Keratinocyte (primary cell): ENCODE measurements around the gene DNM2. TPM values are rescaled to one million over a fixed set of nuclear protein-coding genes. Genes with fewer than 3 reads are reported as not detected.

Experiments used
- DNase-seq: peaks from one replicate; pipeline ENCODE4 v3.0.0-alpha.2; 2011; ENCODE audit warnings: low read depth, missing footprints, low spot score
- FAIRE-seq: peaks from 2 replicates; lab custom pipeline; 2011; peaks lifted over from hg19 to GRCh38; lab: Jason Lieb, UNC
- H2AFZ ChIP-seq: 2 replicates; pipeline ENCODE4 v1.6.0; 2012; ENCODE audit warnings: low read length, control low read depth, inconsistent platforms; ENCODE audit not compliant: control insufficient read depth
- H3K27ac ChIP-seq: 2 replicates; pipeline ENCODE4 v1.5.1; 2011; ENCODE audit warnings: low read length; ENCODE audit not compliant: control insufficient read depth, insufficient read depth
- H3K27me3 ChIP-seq: 3 replicates; pipeline ENCODE4 v1.6.0; 2011; ENCODE audit warnings: low read length; ENCODE audit not compliant: control insufficient read depth, insufficient read depth; ENCODE audit errors: extremely low read depth
- H3K36me3 ChIP-seq, 2 experiments: 2 replicates in 1 of 2; 3 replicates in 1 of 2; pipeline ENCODE4 v1.5.1; 2011; ENCODE audit warnings: low read length in 2 of 2, mild to moderate bottlenecking in 1 of 2; ENCODE audit not compliant: control insufficient read depth in 2 of 2, insufficient read depth in 2 of 2; ENCODE audit errors: extremely low read depth in 1 of 2
- H3K4me1 ChIP-seq: 3 replicates; pipeline ENCODE4 v1.5.1; 2011; ENCODE audit warnings: low read length; ENCODE audit not compliant: control insufficient read depth, insufficient read depth; ENCODE audit errors: extremely low read depth
- H3K4me2 ChIP-seq: 3 replicates; pipeline ENCODE4 v1.6.0; 2011; ENCODE audit warnings: low read depth, low read length; ENCODE audit not compliant: control insufficient read depth, insufficient read depth; ENCODE audit errors: extremely low read depth
- H3K4me3 ChIP-seq, 3 experiments: fragments of 200-600 bp in 1 of 3; sonication (generic) in 1 of 3; 2 replicates in 2 of 3; 3 replicates in 1 of 3; pipeline ENCODE4 v1.5.1; 2011 to 2016; ENCODE audit warnings: low read length in 3 of 3, mild to moderate bottlenecking in 3 of 3, control low read depth in 2 of 3, inconsistent platforms in 1 of 3, low read depth in 1 of 3, mixed read lengths in 1 of 3, mixed run types in 1 of 3, moderate library complexity in 1 of 3; ENCODE audit not compliant: control insufficient read depth in 2 of 3, insufficient read depth in 2 of 3; ENCODE audit errors: extremely low read depth in 1 of 3
- H3K79me2 ChIP-seq: 2 replicates; pipeline ENCODE4 v1.6.0; 2012; ENCODE audit warnings: low read length; ENCODE audit not compliant: control insufficient read depth, insufficient read depth
- H3K9ac ChIP-seq: 3 replicates; pipeline ENCODE4 v1.6.0; 2011; ENCODE audit warnings: low read length; ENCODE audit not compliant: control insufficient read depth, insufficient read depth; ENCODE audit errors: extremely low read depth
- H3K9me1 ChIP-seq: 3 replicates; pipeline ENCODE4 v1.6.0; 2011; ENCODE audit warnings: low read length; ENCODE audit not compliant: control insufficient read depth, insufficient read depth; ENCODE audit errors: extremely low read depth
- H3K9me3 ChIP-seq: 2 replicates; pipeline ENCODE4 v1.5.1; 2012; ENCODE audit warnings: low read depth, low read length; ENCODE audit not compliant: control insufficient read depth
- H4K20me1 ChIP-seq: 3 replicates; pipeline ENCODE4 v1.6.0; 2011; ENCODE audit warnings: low read length; ENCODE audit not compliant: control insufficient read depth, insufficient read depth; ENCODE audit errors: extremely low read depth
- CTCF ChIP-seq, 3 experiments: IDR thresholded peaks in 1 of 3; conservative IDR thresholded peaks in 1 of 3; optimal IDR thresholded peaks in 1 of 3; 2 replicates in 2 of 3; 3 replicates in 1 of 3; pipeline versions ENCODE3 to v1.5.1; 2011; ENCODE audit warnings: low read length in 3 of 3, mild to moderate bottlenecking in 3 of 3, moderate library complexity in 2 of 3, control low read depth in 1 of 3, inconsistent platforms in 1 of 3; ENCODE audit not compliant: insufficient read depth in 2 of 3; ENCODE audit errors: extremely low read depth in 1 of 3
- EZH2 ChIP-seq: IDR thresholded peaks from one replicate; pipeline ENCODE4 v1.6.1; 2012; ENCODE audit warnings: inconsistent platforms, mild to moderate bottlenecking, low read length, moderate library complexity
- dilution Hi-C: fragments of 300-500 bp; cut with MboI; formaldehyde crosslinking; loops from one replicate; pipeline ENCODE4 v1.7.0; 2020; ENCODE audit warnings: low sequenced_read_pairs; ENCODE audit not compliant: extremely low pct_ligation_motif_present
- polyA plus RNA-seq, 5 experiments: library from polyadenylated mRNA; depleted of rRNA in 3 of 5; stranded (reverse) in 3 of 5; stranded (forward) in 1 of 5; unstranded in 1 of 5; fragments of >200 nt; gene quantifications; 1 replicate in 1 of 5; 2 replicates in 3 of 5; 3 replicates in 1 of 5; pipeline versions ENCODE4 v1.2.1 to v1.2.3, GENCODE V29; 2011 to 2012; ENCODE audit warnings: missing spikeins in 2 of 5, low read depth in 1 of 5, low replicate concordance in 1 of 5

The DNM2 gene
- polyA plus RNA-seq, 1 donor (not counting 4 experiments of a cell fraction or from before 2014, with no cell fraction given): 60.1 TPM

- no peak overlapping the region for H3K4me2 ChIP-seq
- no peaks in the 10 kb centered on the region for H3K9me3 ChIP-seq
- no peaks in the 10 kb centered on the region for H3K79me2 ChIP-seq
- H2AFZ ChIP-seq: no peak overlapping the region
- FAIRE-seq: no peak
- H3K9ac ChIP-seq: no peak overlapping the region
- no peaks in the 10 kb centered on the region for H3K4me1 ChIP-seq
- TF ChIP-seq CTCF (optimal IDR thresholded peaks at IDR 0.05 in 1 of 3, IDR thresholded peaks at IDR 0.05 in 1 of 3, conservative IDR thresholded peaks at IDR 0.05 in 1 of 3; ENCODE audit: extremely low read depth in 1 of 3, insufficient read depth in 2 of 3, low read length in 3 of 3): no peak
- no peak for TF ChIP-seq EZH2
- peaks cover 2% of the 10 kb centered on the region for H4K20me1 ChIP-seq
- no peaks in the 10 kb centered on the region for H3K9me1 ChIP-seq
- dilution Hi-C loops: no loop called here
- H3K4me3 ChIP-seq: no peak overlapping the region
- no peak for DNase-seq
- H3K27ac ChIP-seq: no peak overlapping the region
- H3K27me3 ChIP-seq: no peaks in the 10 kb centered on the region
- H3K36me3 ChIP-seq: peaks cover 8 to 22% of the 10 kb centered on the region in 2 experiments
These were observed 98.8 kb downstream of the DNM2 start for GRCh38 chr19:10816691-10817090.

- Histone ChIP-seq H3K4me3 (no peak overlapping the region), H3K79me2 (no peaks in the 10 kb centered on the region), H3K9ac (no peak overlapping the region), H3K27ac (no peak overlapping the region), H3K36me3 (peaks cover 11 to 19% of the 10 kb centered on the region in 2 experiments), H3K9me1 (no peaks in the 10 kb centered on the region), H2AFZ (no peak overlapping the region), H3K27me3 (no peaks in the 10 kb centered on the region), H4K20me1 (peaks cover 2% of the 10 kb centered on the region), H3K9me3 (no peaks in the 10 kb centered on the region), H3K4me1 (no peaks in the 10 kb centered on the region), H3K4me2 (no peak overlapping the region)
- TF ChIP-seq CTCF (optimal IDR thresholded peaks at IDR 0.05 in 1 of 3, IDR thresholded peaks at IDR 0.05 in 1 of 3, conservative IDR thresholded peaks at IDR 0.05 in 1 of 3; ENCODE audit: extremely low read depth in 1 of 3, insufficient read depth in 2 of 3, low read length in 3 of 3): no peak
- no peak for TF ChIP-seq EZH2
- dilution Hi-C loops: no loop called here
- FAIRE-seq (no peak), DNase-seq (no peak)
These were observed 99.6 kb downstream of the DNM2 start for GRCh38 chr19:10817291-10818038.
